NB4 (cell line): ENCODE measurements around the gene BBX.

Source experiments
- DNase-seq: peaks from one replicate; pipeline ENCODE4 v3.0.0; 2010; ENCODE audit warnings: low read depth
- H3K4me3 ChIP-seq: one replicate; pipeline ENCODE4 v1.5.1; 2011; ENCODE audit warnings: mild to moderate bottlenecking, low read depth, low read length, moderate library complexity
- CTCF ChIP-seq: IDR thresholded peaks from one replicate; pipeline ENCODE4 v1.5.1; 2012; ENCODE audit warnings: low read depth, low read length
- MAX ChIP-seq: IDR thresholded peaks from 2 replicates; pipeline ENCODE4 v1.6.1; 2011; ENCODE audit warnings: low read depth, low read length
- MYC ChIP-seq: IDR thresholded peaks from 2 replicates; pipeline ENCODE4 v1.6.1; 2011; ENCODE audit warnings: low read depth, low read length
- POLR2A ChIP-seq: IDR thresholded peaks from 2 replicates; pipeline ENCODE4 v1.6.1; 2011; ENCODE audit warnings: mild to moderate bottlenecking; ENCODE audit not compliant: insufficient read length; ENCODE audit errors: extremely low read depth

Gene BBX

GRCh38 chr3:107668416-107668815 lies 145.7 kb downstream of the BBX start:
- H3K4me3 ChIP-seq: no peak overlapping the region
- TF ChIP-seq POLR2A (no peak), MAX (no peak), MYC (no peak)
- no peak for DNase-seq

GRCh38 chr3:107668963-107669362 lies 146.2 kb downstream of the BBX start:
- DNase-seq: no peak
- H3K4me3 ChIP-seq: no peak overlapping the region
- no peak for TF ChIP-seq CTCF
- no peak for TF ChIP-seq MYC
- no peak for TF ChIP-seq MAX

GRCh38 chr3:107669669-107670068 lies 146.9 kb downstream of the BBX start:
- TF ChIP-seq MYC (no peak), MAX (no peak), CTCF (no peak), POLR2A (no peak)
- H3K4me3 ChIP-seq: no peak overlapping the region
- DNase-seq: no peak

GRCh38 chr3:107670986-107671385 lies 148.2 kb downstream of the BBX start:
- H3K4me3 ChIP-seq: no peak overlapping the region
- no peak for DNase-seq
- no peak for TF ChIP-seq CTCF
- no peak for TF ChIP-seq MAX
- no peak for TF ChIP-seq MYC
- no peak for TF ChIP-seq POLR2A

- DNase-seq: no peak
- H3K4me3 ChIP-seq: no peak overlapping the region
- TF ChIP-seq MYC: no peak
- TF ChIP-seq CTCF: no peak
- TF ChIP-seq POLR2A: no peak
- no peak for TF ChIP-seq MAX
These were observed 151.6 kb downstream of the BBX start for GRCh38 chr3:107674371-107674770.

- TF ChIP-seq POLR2A: no peak
- no peak for TF ChIP-seq CTCF
- TF ChIP-seq MAX: no peak
- TF ChIP-seq MYC: no peak
- no peak overlapping the region for H3K4me3 ChIP-seq
These were observed 152.6 kb downstream of the BBX start for GRCh38 chr3:107675233-107675900.

More at GRCh38 chr3:107675233-107675900, 152.6 kb downstream of the BBX start:
- no peak for DNase-seq
